ENCODE results near the gene RASGRP2.
A peak's percentile ranks its signal among the peaks of the same experiment; 100 is the strongest.

DNA sequence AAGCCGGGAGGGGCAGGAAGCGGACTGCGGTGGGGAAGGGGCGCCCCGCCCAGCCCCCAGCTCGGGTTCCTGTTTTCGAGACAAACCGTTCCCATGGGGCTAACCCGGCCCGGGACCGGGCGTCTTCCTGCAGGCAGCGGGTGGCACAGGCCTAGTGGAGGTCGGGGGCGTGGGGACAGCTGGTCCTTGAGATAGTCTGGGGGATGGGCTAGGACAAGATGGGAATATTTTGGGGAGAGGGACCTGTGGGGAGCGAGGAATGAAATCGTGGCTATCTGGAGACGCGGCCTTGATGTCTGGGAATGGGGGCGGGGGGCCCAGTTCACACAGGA lies 1.2 kb upstream of the RASGRP2 start:
- TF ChIP-seq, protein P1, sequence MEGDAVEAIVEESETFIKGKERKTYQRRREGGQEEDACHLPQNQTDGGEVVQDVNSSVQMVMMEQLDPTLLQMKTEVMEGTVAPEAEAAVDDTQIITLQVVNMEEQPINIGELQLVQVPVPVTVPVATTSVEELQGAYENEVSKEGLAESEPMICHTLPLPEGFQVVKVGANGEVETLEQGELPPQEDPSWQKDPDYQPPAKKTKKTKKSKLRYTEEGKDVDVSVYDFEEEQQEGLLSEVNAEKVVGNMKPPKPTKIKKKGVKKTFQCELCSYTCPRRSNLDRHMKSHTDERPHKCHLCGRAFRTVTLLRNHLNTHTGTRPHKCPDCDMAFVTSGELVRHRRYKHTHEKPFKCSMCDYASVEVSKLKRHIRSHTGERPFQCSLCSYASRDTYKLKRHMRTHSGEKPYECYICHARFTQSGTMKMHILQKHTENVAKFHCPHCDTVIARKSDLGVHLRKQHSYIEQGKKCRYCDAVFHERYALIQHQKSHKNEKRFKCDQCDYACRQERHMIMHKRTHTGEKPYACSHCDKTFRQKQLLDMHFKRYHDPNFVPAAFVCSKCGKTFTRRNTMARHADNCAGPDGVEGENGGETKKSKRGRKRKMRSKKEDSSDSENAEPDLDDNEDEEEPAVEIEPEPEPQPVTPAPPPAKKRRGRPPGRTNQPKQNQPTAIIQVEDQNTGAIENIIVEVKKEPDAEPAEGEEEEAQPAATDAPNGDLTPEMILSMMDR (IDR thresholded peaks at IDR 0.05), result peak in 1 of 6 experiments; percentile 10
- TF ChIP-seq POLR2A (IDR thresholded peaks at IDR 0.05) (peak in 1 of 4 donors; percentile 55), EP300 (IDR thresholded peaks at IDR 0.05) (peak in 2 of 4 donors; percentile 12 to 84), POLR2AphosphoS5 (IDR thresholded peaks at IDR 0.05) (peak in 1 of 2 donors; percentile 84)

Data from upper lobe of left lung (tissue), 4 donors.